Measurements from ENCODE around the gene TES.

DNA sequence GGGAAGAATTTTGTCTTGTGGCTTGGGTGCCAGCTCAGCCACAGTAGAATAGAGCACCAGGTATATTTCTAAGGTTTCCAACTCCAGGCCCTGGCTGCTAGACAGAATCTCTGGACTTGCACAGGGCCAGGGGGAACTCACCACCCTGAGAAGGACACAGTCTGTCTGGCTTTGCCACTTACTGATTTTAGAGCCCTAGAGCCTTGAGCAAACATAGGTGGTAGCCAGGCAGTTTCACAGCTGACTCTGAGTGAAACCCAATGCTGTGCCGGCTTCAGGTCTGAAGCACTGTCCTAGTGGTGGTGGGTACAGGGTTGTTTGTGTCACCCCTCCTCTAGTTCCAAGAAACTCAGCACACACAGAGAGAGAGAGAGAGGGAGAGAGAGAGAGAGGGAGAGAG, 81.6 kb downstream of the TES start:
- TF ChIP-seq POLR2AphosphoS5 (IDR thresholded peaks at IDR 0.05) = no peak
- TF ChIP-seq, protein P1, sequence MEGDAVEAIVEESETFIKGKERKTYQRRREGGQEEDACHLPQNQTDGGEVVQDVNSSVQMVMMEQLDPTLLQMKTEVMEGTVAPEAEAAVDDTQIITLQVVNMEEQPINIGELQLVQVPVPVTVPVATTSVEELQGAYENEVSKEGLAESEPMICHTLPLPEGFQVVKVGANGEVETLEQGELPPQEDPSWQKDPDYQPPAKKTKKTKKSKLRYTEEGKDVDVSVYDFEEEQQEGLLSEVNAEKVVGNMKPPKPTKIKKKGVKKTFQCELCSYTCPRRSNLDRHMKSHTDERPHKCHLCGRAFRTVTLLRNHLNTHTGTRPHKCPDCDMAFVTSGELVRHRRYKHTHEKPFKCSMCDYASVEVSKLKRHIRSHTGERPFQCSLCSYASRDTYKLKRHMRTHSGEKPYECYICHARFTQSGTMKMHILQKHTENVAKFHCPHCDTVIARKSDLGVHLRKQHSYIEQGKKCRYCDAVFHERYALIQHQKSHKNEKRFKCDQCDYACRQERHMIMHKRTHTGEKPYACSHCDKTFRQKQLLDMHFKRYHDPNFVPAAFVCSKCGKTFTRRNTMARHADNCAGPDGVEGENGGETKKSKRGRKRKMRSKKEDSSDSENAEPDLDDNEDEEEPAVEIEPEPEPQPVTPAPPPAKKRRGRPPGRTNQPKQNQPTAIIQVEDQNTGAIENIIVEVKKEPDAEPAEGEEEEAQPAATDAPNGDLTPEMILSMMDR (IDR thresholded peaks at IDR 0.05) = no peak
